Neural crest cell (in vitro differentiated cells): ENCODE measurements around the gene INTS1. TPM values are rescaled to one million over a fixed set of nuclear protein-coding genes. Genes with fewer than 3 reads are reported as not detected.

Experiments
- DNase-seq: peaks from one replicate; pipeline ENCODE4 v3.0.0; 2021; ENCODE audit warnings: low read depth, mixed read lengths, low spot score
- H3K27ac Mint-ChIP-seq: one replicate; pipeline ENCODE4 v1.8.0; 2021; ENCODE audit warnings: mild to moderate bottlenecking, mixed read lengths; ENCODE audit not compliant: unreplicated experiment
- H3K27me3 Mint-ChIP-seq: 2 replicates; pipeline ENCODE4 v1.8.0; 2021; ENCODE audit warnings: low read depth, mild to moderate bottlenecking, mixed read lengths
- H3K36me3 Mint-ChIP-seq: 2 replicates; pipeline ENCODE4 v1.8.0; 2021; ENCODE audit warnings: low read depth, mild to moderate bottlenecking, mixed read lengths
- H3K4me1 Mint-ChIP-seq: 2 replicates; pipeline ENCODE4 v1.8.0; 2021; ENCODE audit warnings: mixed read lengths
- H3K4me3 Mint-ChIP-seq: one replicate; pipeline ENCODE4 v1.8.0; 2021; ENCODE audit warnings: mild to moderate bottlenecking, mixed read lengths
- H3K9me3 Mint-ChIP-seq: 2 replicates; pipeline ENCODE4 v1.8.0; 2021; ENCODE audit warnings: mixed read lengths
- total RNA-seq: library from RNA; stranded (reverse); gene quantifications from 2 replicates; pipeline ENCODE4 v1.2.1, GENCODE V29; 2021
- TF ChIP-seq, protein P1 (sequence below): fragments of 200-600 bp; sonication (generic); conservative IDR thresholded peaks from 2 replicates; pipeline ENCODE4 v1.5.0; 2021; ENCODE audit warnings: antibody characterized with exemption, mild to moderate bottlenecking

The INTS1 gene
- total RNA-seq, 1 donor from 2014 or later, result 134 TPM

DNA sequence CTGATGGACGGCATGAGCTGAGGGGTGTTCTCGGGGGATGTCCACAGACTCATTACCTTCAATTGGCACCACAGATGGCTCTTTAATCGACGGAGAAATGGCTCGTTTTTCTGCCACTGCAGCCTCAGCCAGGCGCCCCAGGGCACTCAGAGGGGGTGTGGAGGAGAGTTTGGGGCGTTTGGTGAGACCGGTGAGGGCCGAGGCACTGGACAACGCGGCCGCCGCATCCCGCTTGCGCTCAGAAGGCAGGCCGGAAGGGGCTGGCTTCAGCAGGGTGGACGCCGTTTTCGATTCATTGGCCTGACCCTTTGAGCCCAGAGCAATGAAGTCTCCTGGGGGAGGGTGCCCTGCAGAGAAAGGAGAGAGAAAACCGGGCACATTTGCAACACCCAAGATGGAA is 1.3 kb downstream of the INTS1 start:
- Mint-ChIP-seq H3K9me3 (no peaks in the 10 kb centered on the region), H3K27me3 (no peaks in the 10 kb centered on the region), H3K27ac (no peak overlapping the region), H3K4me1 (peaks cover 18% of the 10 kb centered on the region), H3K4me3 (peak overlapping the region; percentile 86), H3K36me3 (no peaks in the 10 kb centered on the region)
- no peak for DNase-seq
- TF ChIP-seq, protein P1, sequence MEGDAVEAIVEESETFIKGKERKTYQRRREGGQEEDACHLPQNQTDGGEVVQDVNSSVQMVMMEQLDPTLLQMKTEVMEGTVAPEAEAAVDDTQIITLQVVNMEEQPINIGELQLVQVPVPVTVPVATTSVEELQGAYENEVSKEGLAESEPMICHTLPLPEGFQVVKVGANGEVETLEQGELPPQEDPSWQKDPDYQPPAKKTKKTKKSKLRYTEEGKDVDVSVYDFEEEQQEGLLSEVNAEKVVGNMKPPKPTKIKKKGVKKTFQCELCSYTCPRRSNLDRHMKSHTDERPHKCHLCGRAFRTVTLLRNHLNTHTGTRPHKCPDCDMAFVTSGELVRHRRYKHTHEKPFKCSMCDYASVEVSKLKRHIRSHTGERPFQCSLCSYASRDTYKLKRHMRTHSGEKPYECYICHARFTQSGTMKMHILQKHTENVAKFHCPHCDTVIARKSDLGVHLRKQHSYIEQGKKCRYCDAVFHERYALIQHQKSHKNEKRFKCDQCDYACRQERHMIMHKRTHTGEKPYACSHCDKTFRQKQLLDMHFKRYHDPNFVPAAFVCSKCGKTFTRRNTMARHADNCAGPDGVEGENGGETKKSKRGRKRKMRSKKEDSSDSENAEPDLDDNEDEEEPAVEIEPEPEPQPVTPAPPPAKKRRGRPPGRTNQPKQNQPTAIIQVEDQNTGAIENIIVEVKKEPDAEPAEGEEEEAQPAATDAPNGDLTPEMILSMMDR, result no peak

DNA sequence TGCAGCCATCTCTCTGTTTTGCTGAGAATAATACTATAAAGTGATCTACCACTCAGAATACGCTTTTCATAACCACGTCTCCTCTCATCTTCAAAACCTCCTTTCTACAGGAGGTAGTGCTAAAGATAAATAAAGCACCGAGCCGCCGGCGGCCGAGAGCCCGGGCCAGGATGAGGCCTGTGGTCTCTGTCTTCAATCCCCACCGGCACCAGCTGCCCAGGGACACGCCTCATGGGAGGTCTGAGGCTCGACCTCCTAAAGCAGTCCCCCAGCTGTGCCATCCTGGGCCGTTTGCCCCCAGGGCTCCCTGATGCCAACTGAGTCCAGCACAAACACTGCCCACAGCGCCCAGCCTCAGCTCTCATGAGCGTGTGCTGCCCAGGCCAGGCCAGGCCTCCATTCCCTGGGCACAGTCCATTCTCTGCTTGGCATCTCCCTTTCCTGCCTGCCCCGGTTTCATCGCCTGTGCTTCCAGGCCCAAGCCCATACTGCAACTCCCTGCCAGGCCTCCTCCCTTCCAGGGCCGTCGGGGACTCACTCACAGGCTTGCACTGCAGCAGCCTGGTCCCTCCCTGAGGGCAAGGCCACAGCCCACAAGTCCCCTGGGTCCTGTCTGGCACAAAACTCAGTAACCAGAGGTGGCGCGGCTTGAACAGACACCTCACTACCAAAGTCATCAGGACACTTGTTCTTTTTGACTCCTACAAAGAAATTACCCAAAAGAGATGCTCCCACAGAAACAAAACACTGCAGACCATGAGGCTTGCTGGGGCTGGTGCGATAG is 2.5 kb downstream of the INTS1 start:
- Mint-ChIP-seq H3K27me3 (no peaks in the 10 kb centered on the region), H3K36me3 (no peaks in the 10 kb centered on the region), H3K9me3 (no peaks in the 10 kb centered on the region), H3K27ac (no peak overlapping the region), H3K4me1 (peaks cover 15% of the 10 kb centered on the region), H3K4me3 (peak overlapping the region; percentile 86)
- TF ChIP-seq, protein P1, result no peak
- no peak for DNase-seq

DNA sequence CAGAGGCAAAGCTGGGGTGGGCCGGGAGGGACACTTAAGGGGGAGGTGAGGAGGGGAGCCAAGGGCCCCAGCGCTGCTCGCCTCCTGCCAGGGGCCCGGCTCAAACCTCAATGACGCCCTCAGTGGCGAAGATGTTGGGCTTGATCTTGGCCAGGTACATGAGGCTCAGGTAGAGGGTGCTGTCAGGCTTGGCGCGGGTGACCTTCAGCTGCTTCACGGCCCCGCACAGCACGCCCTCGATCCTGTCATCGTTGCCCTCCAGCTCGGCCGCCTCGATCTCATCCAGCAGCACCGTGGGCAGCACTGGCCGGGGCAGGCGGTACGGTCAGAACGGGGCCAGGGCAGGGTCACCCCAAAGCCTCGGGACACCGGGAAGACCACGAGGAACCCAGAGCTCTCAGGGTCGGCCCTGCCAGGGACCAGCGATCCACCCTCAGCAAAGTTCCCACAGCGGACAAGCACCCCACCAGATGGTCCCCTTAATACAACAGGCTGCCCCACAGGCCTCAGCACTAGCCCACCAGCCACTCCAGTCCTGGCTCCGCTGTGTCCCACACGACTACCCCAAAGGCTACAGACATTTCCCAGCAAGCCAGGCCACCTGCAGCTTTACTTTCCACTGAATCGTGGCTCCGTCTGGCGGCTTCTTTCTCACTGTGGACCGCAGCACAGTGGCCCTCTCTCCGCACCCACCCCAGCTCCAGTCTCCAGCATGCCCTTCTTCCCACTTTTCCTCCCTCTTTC is 4.0 kb downstream of the INTS1 start:
- TF ChIP-seq, protein P1, result no peak
- Mint-ChIP-seq H3K9me3 (no peaks in the 10 kb centered on the region), H3K4me1 (peaks cover 15% of the 10 kb centered on the region), H3K36me3 (no peaks in the 10 kb centered on the region), H3K27me3 (no peaks in the 10 kb centered on the region), H3K4me3 (peak overlapping the region; percentile 27), H3K27ac (peak overlapping the region; percentile 62)
- no peak for DNase-seq

DNA sequence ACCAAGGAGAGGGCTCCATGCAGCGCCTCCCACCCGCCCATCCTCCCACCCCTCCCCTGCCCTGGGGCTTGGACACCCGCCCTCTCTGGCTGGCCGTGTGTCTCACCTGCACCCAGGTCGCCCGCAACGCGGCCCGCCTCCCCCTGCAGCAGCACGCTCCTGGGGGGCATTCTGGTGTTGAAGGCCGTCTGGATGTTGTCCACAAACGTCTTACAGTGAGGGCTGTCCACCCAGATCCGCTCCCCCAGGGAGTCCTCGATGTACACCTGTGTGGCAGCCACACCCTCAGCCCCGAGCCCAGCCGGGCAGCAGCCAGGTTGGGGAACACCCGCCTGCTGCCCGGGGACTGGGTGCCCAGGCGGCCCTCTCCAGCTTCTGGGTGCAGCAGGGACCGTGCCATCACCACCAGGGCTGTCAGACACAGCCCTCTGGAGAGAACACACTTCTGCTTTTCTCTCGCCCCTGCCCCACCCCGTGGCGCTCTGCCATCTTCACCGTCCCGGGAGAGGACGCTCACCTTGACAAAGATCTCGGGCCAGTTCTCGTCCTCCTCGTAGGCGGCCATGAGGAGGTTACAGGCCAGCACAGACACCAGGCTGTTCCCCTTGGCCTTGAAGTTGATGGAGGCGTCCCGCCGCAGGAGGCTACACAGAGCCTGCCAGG is 4.7 kb downstream of the INTS1 start:
- H3K27ac Mint-ChIP-seq, result no peak overlapping the region
- TF ChIP-seq, protein P1, result no peak
- H3K4me3 Mint-ChIP-seq, result no peak overlapping the region
- DNase-seq, result no peak
- no peaks in the 10 kb centered on the region for H3K9me3 Mint-ChIP-seq
- H3K4me1 Mint-ChIP-seq, result peaks cover 15% of the 10 kb centered on the region
- no peaks in the 10 kb centered on the region for H3K36me3 Mint-ChIP-seq
- no peaks in the 10 kb centered on the region for H3K27me3 Mint-ChIP-seq

DNA sequence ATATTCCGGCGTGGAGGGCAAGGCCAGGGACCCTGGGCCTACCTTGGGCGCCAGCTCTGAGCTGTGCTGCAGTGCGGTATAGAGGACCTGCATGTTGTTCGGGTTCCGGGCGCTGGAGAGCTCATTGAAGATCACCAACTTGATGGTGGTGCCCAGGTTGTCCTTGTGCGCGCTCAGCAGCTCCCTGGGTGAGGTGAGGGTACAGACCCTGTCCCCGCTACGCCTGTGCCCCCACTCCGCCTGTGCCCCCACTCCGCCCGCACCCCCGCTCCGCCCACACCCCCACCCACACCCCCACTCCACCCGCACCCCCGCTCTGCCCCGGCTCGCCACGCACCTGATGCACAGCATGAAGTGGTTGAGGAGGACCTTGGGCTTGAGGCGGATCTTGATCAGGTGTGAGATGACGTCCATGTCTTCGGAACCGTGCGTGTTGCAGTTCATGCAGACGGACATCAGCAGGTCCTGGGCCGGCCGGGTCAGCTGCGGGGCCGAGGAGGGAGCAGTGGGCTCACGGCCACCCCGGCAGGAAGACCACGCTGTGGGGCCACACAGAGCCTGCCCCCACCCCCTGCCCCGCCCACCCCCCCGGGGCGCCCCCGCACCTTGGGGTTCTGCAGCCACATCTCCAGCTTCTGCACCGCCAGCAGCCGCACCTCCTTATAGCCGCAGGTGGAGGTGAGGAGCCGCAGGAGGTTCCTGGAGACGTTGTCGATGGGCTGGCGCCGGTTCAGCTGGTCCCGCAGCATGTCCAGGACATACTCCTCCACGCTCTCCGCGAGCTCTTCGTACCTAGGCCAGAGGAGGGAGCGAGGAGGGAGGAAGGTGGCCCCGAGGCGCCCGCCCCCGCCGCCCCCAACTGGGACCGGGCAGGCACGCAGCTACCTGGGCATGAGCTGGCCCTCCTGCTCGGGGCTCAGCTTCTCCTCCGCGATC is 5.6 kb downstream of the INTS1 start:
- no peaks in the 10 kb centered on the region for H3K27me3 Mint-ChIP-seq
- no peaks in the 10 kb centered on the region for H3K36me3 Mint-ChIP-seq
- TF ChIP-seq, protein P1, result no peak
- no peak for DNase-seq
- no peaks in the 10 kb centered on the region for H3K9me3 Mint-ChIP-seq
- H3K4me1 Mint-ChIP-seq, result peaks cover 15% of the 10 kb centered on the region
- no peak overlapping the region for H3K4me3 Mint-ChIP-seq
- no peak overlapping the region for H3K27ac Mint-ChIP-seq
